Hematopoietic multipotent progenitor cell treated with erythropoietin and hydrocortisone succinate and interleukin-3 and kit ligand, for 15 days (in vitro differentiated cells): ENCODE results near the gene NUAK2.

Experiments used
- DNase-seq: peaks from one replicate; pipeline ENCODE4 v3.0.0-alpha.2; 2015; ENCODE audit warnings: low spot score

NUAK2 gene

GRCh38 chr1:205346956-205347574 is 25.5 kb upstream of the NUAK2 start:
- DNase-seq = peak; percentile 25

- DNase-seq = no peak
These were observed 24.2 kb upstream of the NUAK2 start for GRCh38 chr1:205345761-205346160.

GRCh38 chr1:205344066-205344928 is 22.8 kb upstream of the NUAK2 start:
- DNase-seq = peak; percentile 86

GRCh38 chr1:205343431-205344065 is 22.0 kb upstream of the NUAK2 start:
- DNase-seq = peak; percentile 61

GRCh38 chr1:205342986-205343385 is 21.4 kb upstream of the NUAK2 start:
- DNase-seq = no peak

- DNase-seq = peak; percentile 66
These were observed 19.1 kb upstream of the NUAK2 start for GRCh38 chr1:205340676-205341075.

GRCh38 chr1:205339717-205340116 is 18.2 kb upstream of the NUAK2 start:
- no peak for DNase-seq

- no peak for DNase-seq
These were observed 17.7 kb upstream of the NUAK2 start for GRCh38 chr1:205339197-205339702.

- DNase-seq = no peak
These were observed 16.5 kb upstream of the NUAK2 start for GRCh38 chr1:205338011-205338410.

- DNase-seq = no peak
These were observed 15.9 kb upstream of the NUAK2 start for GRCh38 chr1:205337481-205337880.

- DNase-seq = peak; percentile 90
These were observed 14.1 kb upstream of the NUAK2 start for GRCh38 chr1:205335692-205336091.

GRCh38 chr1:205332015-205332791 is 10.7 kb upstream of the NUAK2 start:
- DNase-seq = no peak

GRCh38 chr1:205330150-205330549 is 8.6 kb upstream of the NUAK2 start:
- DNase-seq = no peak

GRCh38 chr1:205329719-205330118 is 8.2 kb upstream of the NUAK2 start:
- no peak for DNase-seq

- DNase-seq = no peak
These were observed 6.9 kb upstream of the NUAK2 start for GRCh38 chr1:205328476-205328875.

- no peak for DNase-seq
These were observed 5.4 kb upstream of the NUAK2 start for GRCh38 chr1:205326812-205327466.

- peak; percentile 63 for DNase-seq
These were observed 3.9 kb upstream of the NUAK2 start for GRCh38 chr1:205325334-205325884.

GRCh38 chr1:205324781-205325180 is 3.2 kb upstream of the NUAK2 start:
- no peak for DNase-seq

- DNase-seq = no peak
These were observed 2.2 kb upstream of the NUAK2 start for GRCh38 chr1:205323794-205324193.

- no peak for DNase-seq
These were observed 376 bp upstream of the NUAK2 start for GRCh38 chr1:205321959-205322283.
